CD4-positive, CD25-positive, alpha-beta regulatory T cell (primary cell): ENCODE data around the gene PDCD2L. TPM values are rescaled to one million over a fixed set of nuclear protein-coding genes. Genes with fewer than 3 reads are reported as not detected.
"Not testable (repeated sequence)": the region's sequence is repeated elsewhere in the genome, so short reads cannot be mapped to it uniquely, and the experiment has no call there.

ENCODE experiments used
- ATAC-seq, 2 donors: fragments of 150-1000 bp; cut with Tn5 transposase; one replicate each; pipeline ENCODE4 v1.10.0; 2021; ENCODE audit warnings: low read depth in 2 of 2, moderate number of reproducible peaks in 2 of 2, moderate library complexity in 1 of 2
- DNase-seq, 3 donors: peaks; one replicate each; pipeline versions ENCODE4 v3.0.0 to v3.0.0-alpha.2; 2012 to 2022; ENCODE audit warnings: mixed read lengths in 1 of 3
- H3K27ac ChIP-seq: one replicate; pipeline ENCODE4 v1.7.0; 2013; ENCODE audit warnings: mild to moderate bottlenecking, low read length; ENCODE audit not compliant: insufficient read depth, poor library complexity, severe bottlenecking
- H3K27me3 ChIP-seq: one replicate; pipeline ENCODE4 v1.7.0; 2013; ENCODE audit warnings: low read length; ENCODE audit not compliant: control insufficient read depth, insufficient read depth
- H3K36me3 ChIP-seq: one replicate; pipeline ENCODE4 v1.7.0; 2013; ENCODE audit warnings: mild to moderate bottlenecking, low read length, moderate library complexity; ENCODE audit not compliant: control insufficient read depth, insufficient read depth
- H3K4me1 ChIP-seq: 2 replicates; pipeline ENCODE4 v1.7.0; 2013; ENCODE audit warnings: mild to moderate bottlenecking, low read length; ENCODE audit not compliant: insufficient read depth, control insufficient read depth, poor library complexity, severe bottlenecking
- H3K4me3 ChIP-seq: one replicate; pipeline ENCODE4 v1.7.0; 2013; ENCODE audit warnings: low read depth, mild to moderate bottlenecking, low read length, moderate library complexity
- H3K9me3 ChIP-seq, 2 experiments: 1 replicate in 1 of 2; 2 replicates in 1 of 2; pipeline ENCODE4 v1.7.0; 2013; ENCODE audit warnings: low read length in 2 of 2, mild to moderate bottlenecking in 1 of 2, moderate library complexity in 1 of 2; ENCODE audit not compliant: control insufficient read depth in 2 of 2
- H3K27ac Mint-ChIP-seq, 3 donors: one replicate each; pipeline ENCODE4 v1.8.0; 2020 to 2022; ENCODE audit warnings: mild to moderate bottlenecking in 3 of 3, mixed read lengths in 3 of 3, moderate library complexity in 2 of 3
- H3K27me3 Mint-ChIP-seq: one replicate; pipeline ENCODE4 v1.8.0; 2022; ENCODE audit warnings: mild to moderate bottlenecking, mixed read lengths
- H3K36me3 Mint-ChIP-seq: one replicate; pipeline ENCODE4 v1.8.0; 2020; ENCODE audit warnings: mixed read lengths
- H3K4me1 Mint-ChIP-seq, 4 donors: one replicate each; pipeline ENCODE4 v1.8.0; 2020 to 2022; ENCODE audit warnings: mixed read lengths in 4 of 4, mild to moderate bottlenecking in 1 of 4
- H3K4me3 Mint-ChIP-seq, 4 donors: one replicate each; pipeline ENCODE4 v1.8.0; 2020 to 2022; ENCODE audit warnings: mild to moderate bottlenecking in 4 of 4, mixed read lengths in 4 of 4, moderate library complexity in 3 of 4
- H3K9me3 Mint-ChIP-seq, 7 donors: one replicate each; pipeline ENCODE4 v1.8.0; 2020 to 2022; ENCODE audit warnings: mixed read lengths in 7 of 7, mild to moderate bottlenecking in 3 of 7, moderate library complexity in 2 of 7
- polyA plus RNA-seq, 4 donors: library from polyadenylated mRNA; unstranded; fragments of 300-500 nt; fragmentation: Illumina TruSeq; gene quantifications; one replicate each; pipeline ENCODE4 v1.2.3, GENCODE V29; 2021
- total RNA-seq: library from RNA; stranded (reverse); gene quantifications from one replicate; pipeline ENCODE4 v1.2.3, GENCODE V29; 2022

PDCD2L gene
- total and polyA plus RNA-seq, 5 donors from 2014 or later = 9.0 to 24.4 (median 20.4) TPM

- Histone ChIP-seq H3K27ac (no peak overlapping the region), H3K4me3 (no peak overlapping the region), H3K36me3 (peaks cover 34% of the 10 kb centered on the region), H3K27me3 (no peaks in the 10 kb centered on the region), H3K4me1 (peaks cover 23% of the 10 kb centered on the region), H3K9me3 (no peaks in the 10 kb centered on the region)
- H3K27ac Mint-ChIP-seq = peak overlapping the region in 1 of 3 donors; percentile 81
- no peak for ATAC-seq
- H3K36me3 Mint-ChIP-seq = peaks cover 18% of the 10 kb centered on the region
- peak overlapping the region in 3 of 4 donors; percentile 55 to 97 (median 94) for H3K4me3 Mint-ChIP-seq
- peaks cover 10 to 50% (median 28%) of the 10 kb centered on the region in 4 donors for H3K4me1 Mint-ChIP-seq
- no peak for DNase-seq
- no peaks in the 10 kb centered on the region for H3K27me3 Mint-ChIP-seq
- H3K9me3 Mint-ChIP-seq = peaks cover 0 to 1% (median 0%) of the 10 kb centered on the region in 7 donors
These were observed 36.6 kb upstream of the PDCD2L start for GRCh38 chr19:34367624-34367957.

GRCh38 chr19:34368338-34368737 lies 35.9 kb upstream of the PDCD2L start:
- Histone ChIP-seq H3K9me3 (no peaks in the 10 kb centered on the region), H3K36me3 (peaks cover 34% of the 10 kb centered on the region), H3K4me1 (peaks cover 23% of the 10 kb centered on the region), H3K4me3 (no peak overlapping the region), H3K27me3 (no peaks in the 10 kb centered on the region), H3K27ac (no peak overlapping the region)
- Mint-ChIP-seq H3K27me3 (no peaks in the 10 kb centered on the region), H3K36me3 (peaks cover 18% of the 10 kb centered on the region), H3K27ac (peak overlapping the region in 1 of 3 donors; percentile 25), H3K9me3 (peaks cover 0 to 1% (median 0%) of the 10 kb centered on the region in 7 donors), H3K4me3 (peak overlapping the region in 3 of 4 donors; percentile 32 to 72 (median 70)), H3K4me1 (peaks cover 10 to 45% (median 26%) of the 10 kb centered on the region in 4 donors)
- no peak for DNase-seq
- no peak for ATAC-seq

- not testable (repeated sequence) for H3K9me3 Mint-ChIP-seq, ATAC-seq, H3K27me3 Mint-ChIP-seq, H3K4me3 Mint-ChIP-seq, H3K27ac Mint-ChIP-seq, H3K4me3 ChIP-seq, DNase-seq, H3K27me3 ChIP-seq, H3K27ac ChIP-seq, H3K9me3 ChIP-seq
- Histone ChIP-seq H3K4me1 (peaks cover 23% of the 10 kb centered on the region), H3K36me3 (peaks cover 39% of the 10 kb centered on the region)
- Mint-ChIP-seq H3K4me1 (peaks cover 10 to 49% (median 27%) of the 10 kb centered on the region in 4 donors), H3K36me3 (peaks cover 24% of the 10 kb centered on the region)
These were observed 35.0 kb upstream of the PDCD2L start for GRCh38 chr19:34369166-34369565.

GRCh38 chr19:34370117-34370516 lies 34.1 kb upstream of the PDCD2L start:
- H3K36me3 ChIP-seq = peaks cover 46% of the 10 kb centered on the region
- no peak overlapping the region for H3K27ac ChIP-seq
- no peaks in the 10 kb centered on the region for H3K27me3 ChIP-seq
- Mint-ChIP-seq H3K4me1 (peaks cover 6 to 47% (median 24%) of the 10 kb centered on the region in 4 donors), H3K27ac (no peak overlapping the region), H3K4me3 (peak overlapping the region in 1 of 4 donors; percentile 15), H3K27me3 (no peaks in the 10 kb centered on the region), H3K36me3 (peaks cover 27% of the 10 kb centered on the region), H3K9me3 (peaks cover 0 to 1% (median 0%) of the 10 kb centered on the region in 7 donors)
- no peaks in the 10 kb centered on the region for H3K9me3 ChIP-seq
- DNase-seq = no peak
- no peak overlapping the region for H3K4me3 ChIP-seq
- ATAC-seq = no peak
- peaks cover 18% of the 10 kb centered on the region for H3K4me1 ChIP-seq

GRCh38 chr19:34370983-34371382 lies 33.2 kb upstream of the PDCD2L start:
- H3K27ac Mint-ChIP-seq = peak overlapping the region in 1 of 3 donors; percentile 57
- no peaks in the 10 kb centered on the region for H3K27me3 Mint-ChIP-seq
- no peak for ATAC-seq
- no peak for DNase-seq
- Histone ChIP-seq H3K36me3 (peaks cover 53% of the 10 kb centered on the region), H3K9me3 (no peaks in the 10 kb centered on the region), H3K4me1 (peaks cover 13% of the 10 kb centered on the region), H3K27me3 (no peaks in the 10 kb centered on the region), H3K4me3 (no peak overlapping the region), H3K27ac (no peak overlapping the region)
- H3K36me3 Mint-ChIP-seq = peaks cover 24% of the 10 kb centered on the region
- peaks cover 6 to 41% (median 21%) of the 10 kb centered on the region in 4 donors for H3K4me1 Mint-ChIP-seq
- H3K4me3 Mint-ChIP-seq = peak overlapping the region in 1 of 4 donors; percentile 25
- peaks cover 0 to 1% (median 0%) of the 10 kb centered on the region in 7 donors for H3K9me3 Mint-ChIP-seq

- no peak overlapping the region for H3K27ac Mint-ChIP-seq
- DNase-seq (no peak), ATAC-seq (no peak)
- H3K4me1 ChIP-seq = no peaks in the 10 kb centered on the region
- no peaks in the 10 kb centered on the region for H3K9me3 ChIP-seq
- no peak overlapping the region for H3K4me3 ChIP-seq
- no peaks in the 10 kb centered on the region for H3K27me3 ChIP-seq
- H3K4me1 Mint-ChIP-seq = peaks cover 0 to 19% (median 11%) of the 10 kb centered on the region in 4 donors
- peaks cover 58% of the 10 kb centered on the region for H3K36me3 ChIP-seq
- H3K36me3 Mint-ChIP-seq = peaks cover 23% of the 10 kb centered on the region
- no peaks in the 10 kb centered on the region for H3K27me3 Mint-ChIP-seq
- no peak overlapping the region for H3K27ac ChIP-seq
- peaks cover 0 to 1% (median 0%) of the 10 kb centered on the region in 7 donors for H3K9me3 Mint-ChIP-seq
- H3K4me3 Mint-ChIP-seq = no peak overlapping the region
These were observed 30.5 kb upstream of the PDCD2L start for GRCh38 chr19:34373601-34374288.

- Histone ChIP-seq H3K9me3 (no peaks in the 10 kb centered on the region), H3K4me3 (no peak overlapping the region), H3K36me3 (peaks cover 62% of the 10 kb centered on the region), H3K27me3 (no peaks in the 10 kb centered on the region), H3K4me1 (no peaks in the 10 kb centered on the region), H3K27ac (no peak overlapping the region)
- Mint-ChIP-seq H3K27me3 (no peaks in the 10 kb centered on the region), H3K4me3 (no peak overlapping the region), H3K4me1 (peaks cover 0 to 16% (median 11%) of the 10 kb centered on the region in 4 donors), H3K27ac (peak overlapping the region in 2 of 3 donors; percentile 17 to 45), H3K9me3 (peaks cover 0 to 1% (median 0%) of the 10 kb centered on the region in 7 donors), H3K36me3 (peaks cover 25% of the 10 kb centered on the region)
- DNase-seq (no peak), ATAC-seq (no peak)
These were observed 28.6 kb upstream of the PDCD2L start for GRCh38 chr19:34375598-34375997.
